K562 (cell line): ENCODE results near the gene PRR15L. TPM values are rescaled to one million over a fixed set of nuclear protein-coding genes. Genes with fewer than 3 reads are reported as not detected.
A peak's percentile ranks its signal among the peaks of the same experiment; 100 is the strongest.

Experiments used
- ATAC-seq: fragments of 200-7000 bp; cut with Tn5 transposase; 3 replicates; pipeline ENCODE4 v1.9.1; 2020; ENCODE audit warnings: moderate library complexity
- BruUV-seq: library from RNA; stranded (reverse); fragments of 400-500 nt; replicated peaks from 2 replicates; lab custom pipeline; 2021; lab: Mats Ljungman, UMichigan
- CTCF ChIA-PET: fragments of 300-600 bp; formaldehyde crosslinking; extraction: SDS; loops from one replicate; lab custom pipeline; 2021; ENCODE audit warnings: low intra/inter-chr PET ratio; lab: Yijun Ruan, JAX
- POLR2A ChIA-PET: fragments of 300-600, 350-650 bp; sonication (Branson Sonifier 250); formaldehyde crosslinking; extraction: SDS; loops from one replicate; lab custom pipeline; 2021; ENCODE audit warnings: antibody characterized with exemption, inconsistent platforms; lab: Yijun Ruan, JAX
- DNase-seq, 4 experiments: peaks; one replicate each; pipeline versions ENCODE4 v3.0.0 to v3.0.0-alpha.2; 2011 to 2018; ENCODE audit warnings: low spot score in 3 of 4, mixed read lengths in 3 of 4; ENCODE audit errors: extremely low read depth in 1 of 4
- FAIRE-seq: peaks from 2 replicates; lab custom pipeline; 2011; peaks lifted over from hg19 to GRCh38; lab: Jason Lieb, UNC
- H2AFZ ChIP-seq: 2 replicates; pipeline ENCODE4 v1.6.0; 2011; ENCODE audit warnings: low read depth, low read length, control low read depth, inconsistent platforms
- H3K27ac ChIP-seq: fragments of 200-600 bp; 3 replicates; pipeline ENCODE4 v1.8.0; 2011; ENCODE audit warnings: low read depth, mild to moderate bottlenecking, control low read depth, inconsistent platforms, low read length, moderate library complexity, mixed read lengths; ENCODE audit errors: extremely low read depth
- H3K27me3 ChIP-seq, 2 experiments: fragments of 300-600 bp in 1 of 2; 2 replicates in 1 of 2; 3 replicates in 1 of 2; pipeline versions ENCODE4 v1.6.0 to v1.8.0; 2011; ENCODE audit warnings: inconsistent platforms in 2 of 2, low read length in 2 of 2, mild to moderate bottlenecking in 1 of 2, mixed read lengths in 1 of 2, moderate library complexity in 1 of 2; ENCODE audit not compliant: control insufficient read depth in 2 of 2, insufficient read depth in 2 of 2
- H3K36me3 ChIP-seq: fragments of 300-600 bp; 3 replicates; pipeline ENCODE4 v1.8.0; 2011; ENCODE audit warnings: mild to moderate bottlenecking, low read length, inconsistent platforms; ENCODE audit not compliant: control insufficient read depth, insufficient read depth
- H3K4me1 ChIP-seq, 2 experiments: fragments of 200-600 bp in 1 of 2; replicated peaks in 1 of 2; 2 replicates in 1 of 2; 3 replicates in 1 of 2; pipeline versions ENCODE4 v1.5.1 to v1.8.0; 2011; ENCODE audit warnings: inconsistent platforms in 2 of 2, low read length in 2 of 2, mild to moderate bottlenecking in 1 of 2, mixed read lengths in 1 of 2, moderate library complexity in 1 of 2; ENCODE audit not compliant: control insufficient read depth in 2 of 2, insufficient read depth in 2 of 2
- H3K4me2 ChIP-seq: 2 replicates; pipeline ENCODE4 v1.6.1; 2011; ENCODE audit warnings: low read length, control low read depth, inconsistent platforms, mixed read lengths; ENCODE audit not compliant: insufficient read depth
- H3K4me3 ChIP-seq: fragments of 200-600 bp; sonication (generic), shearing (Covaris generic); 2 replicates; pipeline ENCODE4 v1.5.1; 2016; ENCODE audit warnings: control low read depth, inconsistent platforms
- H3K79me2 ChIP-seq: fragments of 200-600 bp; 3 replicates; pipeline ENCODE4 v1.8.0; 2011; ENCODE audit warnings: low read length, inconsistent platforms; ENCODE audit not compliant: control insufficient read depth, insufficient read depth
- H3K9ac ChIP-seq, 2 experiments: 2 replicates each; pipeline versions ENCODE4 v1.6.0 to v1.6.1; 2011; ENCODE audit warnings: low read depth in 2 of 2, low read length in 2 of 2, control low read depth in 1 of 2, inconsistent platforms in 1 of 2, mild to moderate bottlenecking in 1 of 2, mixed read lengths in 1 of 2; ENCODE audit not compliant: insufficient read depth in 1 of 2
- H3K9me1 ChIP-seq: one replicate; pipeline ENCODE4 v1.6.0; 2011; ENCODE audit warnings: inconsistent platforms, mild to moderate bottlenecking, low read length, moderate library complexity; ENCODE audit not compliant: control insufficient read depth, insufficient read depth
- H3K9me3 ChIP-seq: replicated peaks from 2 replicates; pipeline ENCODE4 v1.5.1; 2011; ENCODE audit warnings: low read depth, low read length, inconsistent platforms; ENCODE audit not compliant: control insufficient read depth, insufficient read depth
- H4K20me1 ChIP-seq: replicated peaks from 2 replicates; pipeline ENCODE4 v1.6.1; 2011; ENCODE audit warnings: low read length, inconsistent platforms, mixed read lengths; ENCODE audit not compliant: control insufficient read depth, insufficient read depth
- FOXK2 ChIP-seq, 2 experiments: fragments of 450-650 bp; IDR thresholded peaks in 1 of 2; conservative IDR thresholded peaks in 1 of 2; 2 replicates each; pipeline ENCODE4 v1.6.1; 2016; ENCODE audit warnings: low read depth in 2 of 2, mild to moderate bottlenecking in 1 of 2
- GTF2E2 ChIP-seq: fragments of 200-800 bp; sonication (Bioruptor generic); IDR thresholded peaks from 2 replicates; pipeline ENCODE4 v1.6.1; 2016; ENCODE audit warnings: missing genetic modification characterization, missing compliant biosample characterization
- KLF13 ChIP-seq: fragments of 450-650 bp; IDR thresholded peaks from 2 replicates; pipeline ENCODE4 v1.6.1; 2016; ENCODE audit warnings: missing genetic modification characterization, low read depth, mild to moderate bottlenecking, missing compliant biosample characterization, moderate library complexity, borderline replicate concordance
- MCM7 ChIP-seq, 2 experiments: fragments of 450-650 bp; IDR thresholded peaks; 2 replicates each; pipeline ENCODE4 v1.6.1; 2016 to 2018
- PCBP1 ChIP-seq: fragments of 200-400 bp; formaldehyde crosslinking; IDR thresholded peaks from 2 replicates; pipeline ENCODE4 v1.6.1; 2018; ENCODE audit warnings: mild to moderate bottlenecking, low read depth, low read length; ENCODE audit not compliant: poor library complexity, severe bottlenecking
- PHF8 ChIP-seq: fragments of 200-600 bp; sonication (generic); IDR thresholded peaks from 2 replicates; pipeline ENCODE4 v1.6.1; 2012; ENCODE audit warnings: mixed run types, mild to moderate bottlenecking, inconsistent platforms, low read length, moderate library complexity, borderline replicate concordance
- POLR3A ChIP-seq: IDR thresholded peaks from 2 replicates; pipeline ENCODE4 v1.6.1; 2011; ENCODE audit warnings: borderline replicate concordance, mild to moderate bottlenecking, moderate library complexity; ENCODE audit not compliant: insufficient read length, insufficient read depth; ENCODE audit errors: extremely low read depth
- ZFPM2 ChIP-seq: fragments of 250-450 bp; sonication (Bioruptor Pico); IDR thresholded peaks from 2 replicates; pipeline ENCODE4 v1.5.1; 2022; ENCODE audit warnings: mild to moderate bottlenecking
- ZNF146 ChIP-seq: IDR thresholded peaks from one replicate; pipeline ENCODE4 v1.6.1; 2018; ENCODE audit warnings: missing compliant biosample characterization; ENCODE audit not compliant: unreplicated experiment
- ZNF354B ChIP-seq: fragments of 250-450 bp; sonication (Bioruptor Pico); IDR thresholded peaks from 2 replicates; pipeline ENCODE4 v1.4.0; 2020
- ZNF586 ChIP-seq: fragments of 450-650 bp; formaldehyde crosslinking; conservative IDR thresholded peaks from 2 replicates; pipeline ENCODE4 v1.4.0; 2020; ENCODE audit warnings: mild to moderate bottlenecking, moderate library complexity
- WGBS: fragments of 100-300 bp; shearing (Covaris generic); methylation state at CpG from one replicate; pipeline ENCODE4 v1.1.6; 2016; ENCODE audit warnings: low coverage, mixed read lengths; ENCODE audit not compliant: insufficient coverage; ENCODE audit errors: missing lambda C conversion rate; 5-methylcytosine and 5-hydroxymethylcytosine counted together
- in situ Hi-C: fragments of 300-500 bp; cut with MboI; formaldehyde crosslinking; loops from 4 replicates; pipeline ENCODE4 v1.15.0; 2018; ENCODE audit warnings: inconsistent platforms, mixed read lengths
- intact Hi-C: fragments of 100-400 bp; cut with micrococcal nuclease; formaldehyde crosslinking; loops from 2 replicates; pipeline ENCODE4 v1.14.2; 2022
- polyA plus RNA-seq, 8 experiments: library from polyadenylated mRNA; depleted of rRNA in 4 of 8; stranded (reverse) in 5 of 8; unstranded in 3 of 8; fragments of >200 nt; fragmentation: Nextera tagmentation in 2 of 8; fragmentation: Illumina TruSeq in 1 of 8; extraction: Ambion mirVana in 2 of 8; extraction: Trizol in 1 of 8; gene quantifications; 2 replicates each; pipeline versions ENCODE4 v1.2.1 to v1.2.3, GENCODE V29; 2011 to 2014; ENCODE audit warnings: inconsistent platforms in 1 of 8, missing spikeins in 1 of 8
- total RNA-seq, 7 experiments: library from RNA; depleted of rRNA in 6 of 7; stranded (reverse); fragments of >200 nt in 6 of 7; fragmentation: Illumina TruSeq in 2 of 7; extraction: Trizol in 2 of 7; gene quantifications; 2 replicates each; pipeline versions ENCODE4 v1.2.1 to v1.2.3, GENCODE V29; 2011 to 2021; ENCODE audit warnings: low replicate concordance in 1 of 7
- TF ChIP-seq, protein P1 (sequence below): fragments of 200-800 bp; sonication (Bioruptor generic); IDR thresholded peaks from 2 replicates; pipeline ENCODE4 v1.6.1; 2017; ENCODE audit warnings: missing genetic modification characterization, missing compliant biosample characterization
- TF ChIP-seq, protein P2 (sequence below): fragments of 450-650 bp; IDR thresholded peaks from 2 replicates; pipeline ENCODE4 v1.6.1; 2016; ENCODE audit warnings: antibody characterized with exemption
- TF ChIP-seq, protein P3 (sequence below): fragments of 250-450 bp; sonication (Bioruptor Pico); IDR thresholded peaks from 2 replicates; pipeline ENCODE4 v1.8.0; 2022; ENCODE audit warnings: moderate library complexity, mild to moderate bottlenecking, inconsistent platforms
- TF ChIP-seq, protein P4 (sequence below): fragments of 450-650 bp; formaldehyde crosslinking; IDR thresholded peaks from 2 replicates; pipeline ENCODE4 v1.4.0; 2020; ENCODE audit warnings: mild to moderate bottlenecking, moderate library complexity

Gene PRR15L
- total and polyA plus RNA-seq, 9 of the 15 experiments (the other 6 are each of a cell fraction or from before 2014, with no cell fraction given) = 0.03 TPM; not detected in 8

DNA sequence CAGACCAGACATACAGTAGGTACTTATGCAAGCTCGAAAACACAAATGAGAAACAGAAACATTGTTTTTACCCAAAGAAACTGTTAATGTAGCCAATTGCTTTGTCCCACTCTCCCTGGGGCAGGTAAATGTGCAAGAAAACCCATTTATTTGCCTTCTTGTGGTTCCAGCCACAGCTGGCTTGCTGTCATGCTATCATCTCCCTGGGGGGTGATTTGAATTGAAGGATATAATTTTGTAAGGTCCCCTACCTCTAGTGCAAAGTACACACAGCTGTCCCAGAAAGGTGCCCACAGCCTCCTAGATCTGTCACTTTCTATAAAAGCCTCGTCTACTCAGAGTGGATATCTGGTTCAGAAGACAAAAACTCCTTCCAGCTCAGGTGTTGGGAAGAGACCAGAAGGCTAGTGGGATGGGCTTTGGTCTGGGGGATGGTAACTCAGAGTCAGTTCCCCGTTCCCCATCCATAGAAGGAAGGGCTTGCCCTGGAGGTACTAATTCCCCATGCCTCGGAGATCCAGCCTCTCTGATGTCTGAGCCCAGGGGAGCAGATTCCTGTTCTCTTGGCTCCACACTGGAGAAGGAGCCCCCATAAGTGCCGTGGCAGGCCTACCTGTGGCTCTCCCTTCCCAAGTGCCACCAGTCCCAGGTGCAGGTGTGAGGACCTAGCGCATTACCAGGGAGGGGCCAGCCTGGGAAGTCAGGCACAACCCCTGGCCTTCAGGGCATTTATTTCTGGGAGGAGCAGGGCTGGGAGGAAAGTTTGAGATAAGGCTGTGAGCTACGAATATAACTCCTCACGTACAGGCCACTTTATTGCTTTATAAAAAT is 2.4 kb upstream of the PRR15L start:
- Histone ChIP-seq H3K4me1 (peaks cover 10 to 19% of the 10 kb centered on the region in 2 experiments), H2AFZ (no peak overlapping the region), H3K36me3 (no peaks in the 10 kb centered on the region), H3K27me3 (no peaks in the 10 kb centered on the region; a peak in 1 of 5 replicates), H4K20me1 (no peaks in the 10 kb centered on the region), H3K9ac (peak overlapping the region in 1 of 2 experiments; percentile 50; a peak in 2 of 4 replicates), H3K79me2 (no peaks in the 10 kb centered on the region), H3K9me3 (no peaks in the 10 kb centered on the region), H3K4me3 (no peak overlapping the region), H3K9me1 (no peaks in the 10 kb centered on the region), H3K4me2 (no peak overlapping the region), H3K27ac (no peak overlapping the region)
- no TSS peak for BruUV-seq
- DNase-seq (no peak), ATAC-seq (peak; percentile 31; the same call in 1 of the 3 replicates), FAIRE-seq (no peak)
- 18% methylated on average over 8 of the region's 8 CpGs for WGBS
- CTCF ChIA-PET = no interaction called here
- in situ Hi-C loops = no loop called here
- POLR2A ChIA-PET = interaction anchor here (0.6 to 3.1 kb wide), 6 partner anchors 10 to 129 kb away, joined by 3 to 14 read pairs (median 3); partner anchors contain the start of genes LRRC46 and MRPL10
- intact Hi-C loops = no loop called here
- TF ChIP-seq KLF13 (tag) (no peak), GTF2E2 (tag) (no peak), PCBP1 (no peak), MCM7 (IDR thresholded peaks at IDR 0.05) (no peak), ZFPM2 (CRISPR knock-in tag) (no peak), POLR3A (no peak), ZNF586 (no peak), FOXK2 (conservative IDR thresholded peaks at IDR 0.05 in 1 of 2, IDR thresholded peaks at IDR 0.05 in 1 of 2; ENCODE audit: low read depth in 2 of 2) (no peak), ZNF354B (no peak), PHF8 (no peak), ZNF146 (CRISPR knock-in tag) (no peak)
- TF ChIP-seq, protein P1, sequence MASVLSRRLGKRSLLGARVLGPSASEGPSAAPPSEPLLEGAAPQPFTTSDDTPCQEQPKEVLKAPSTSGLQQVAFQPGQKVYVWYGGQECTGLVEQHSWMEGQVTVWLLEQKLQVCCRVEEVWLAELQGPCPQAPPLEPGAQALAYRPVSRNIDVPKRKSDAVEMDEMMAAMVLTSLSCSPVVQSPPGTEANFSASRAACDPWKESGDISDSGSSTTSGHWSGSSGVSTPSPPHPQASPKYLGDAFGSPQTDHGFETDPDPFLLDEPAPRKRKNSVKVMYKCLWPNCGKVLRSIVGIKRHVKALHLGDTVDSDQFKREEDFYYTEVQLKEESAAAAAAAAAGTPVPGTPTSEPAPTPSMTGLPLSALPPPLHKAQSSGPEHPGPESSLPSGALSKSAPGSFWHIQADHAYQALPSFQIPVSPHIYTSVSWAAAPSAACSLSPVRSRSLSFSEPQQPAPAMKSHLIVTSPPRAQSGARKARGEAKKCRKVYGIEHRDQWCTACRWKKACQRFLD (CRISPR knock-in tag) = no peak
- TF ChIP-seq, protein P2, sequence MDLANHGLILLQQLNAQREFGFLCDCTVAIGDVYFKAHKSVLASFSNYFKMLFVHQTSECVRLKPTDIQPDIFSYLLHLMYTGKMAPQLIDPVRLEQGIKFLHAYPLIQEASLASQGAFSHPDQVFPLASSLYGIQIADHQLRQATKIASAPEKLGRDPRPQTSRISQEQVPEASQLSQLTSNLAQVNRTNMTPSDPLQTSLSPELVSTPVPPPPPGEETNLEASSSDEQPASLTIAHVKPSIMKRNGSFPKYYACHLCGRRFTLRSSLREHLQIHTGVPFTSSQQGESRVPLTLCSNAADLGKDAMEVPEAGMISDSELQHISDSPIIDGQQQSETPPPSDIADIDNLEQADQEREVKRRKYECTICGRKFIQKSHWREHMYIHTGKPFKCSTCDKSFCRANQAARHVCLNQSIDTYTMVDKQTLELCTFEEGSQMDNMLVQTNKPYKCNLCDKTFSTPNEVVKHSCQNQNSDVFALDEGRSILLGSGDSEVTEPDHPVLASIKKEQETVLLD = no peak
- TF ChIP-seq, protein P3, sequence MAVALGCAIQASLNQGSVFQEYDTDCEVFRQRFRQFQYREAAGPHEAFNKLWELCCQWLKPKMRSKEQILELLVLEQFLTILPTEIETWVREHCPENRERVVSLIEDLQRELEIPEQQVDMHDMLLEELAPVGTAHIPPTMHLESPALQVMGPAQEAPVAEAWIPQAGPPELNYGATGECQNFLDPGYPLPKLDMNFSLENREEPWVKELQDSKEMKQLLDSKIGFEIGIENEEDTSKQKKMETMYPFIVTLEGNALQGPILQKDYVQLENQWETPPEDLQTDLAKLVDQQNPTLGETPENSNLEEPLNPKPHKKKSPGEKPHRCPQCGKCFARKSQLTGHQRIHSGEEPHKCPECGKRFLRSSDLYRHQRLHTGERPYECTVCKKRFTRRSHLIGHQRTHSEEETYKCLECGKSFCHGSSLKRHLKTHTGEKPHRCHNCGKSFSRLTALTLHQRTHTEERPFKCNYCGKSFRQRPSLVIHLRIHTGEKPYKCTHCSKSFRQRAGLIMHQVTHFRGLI (CRISPR knock-in tag) = no peak
- TF ChIP-seq, protein P4, sequence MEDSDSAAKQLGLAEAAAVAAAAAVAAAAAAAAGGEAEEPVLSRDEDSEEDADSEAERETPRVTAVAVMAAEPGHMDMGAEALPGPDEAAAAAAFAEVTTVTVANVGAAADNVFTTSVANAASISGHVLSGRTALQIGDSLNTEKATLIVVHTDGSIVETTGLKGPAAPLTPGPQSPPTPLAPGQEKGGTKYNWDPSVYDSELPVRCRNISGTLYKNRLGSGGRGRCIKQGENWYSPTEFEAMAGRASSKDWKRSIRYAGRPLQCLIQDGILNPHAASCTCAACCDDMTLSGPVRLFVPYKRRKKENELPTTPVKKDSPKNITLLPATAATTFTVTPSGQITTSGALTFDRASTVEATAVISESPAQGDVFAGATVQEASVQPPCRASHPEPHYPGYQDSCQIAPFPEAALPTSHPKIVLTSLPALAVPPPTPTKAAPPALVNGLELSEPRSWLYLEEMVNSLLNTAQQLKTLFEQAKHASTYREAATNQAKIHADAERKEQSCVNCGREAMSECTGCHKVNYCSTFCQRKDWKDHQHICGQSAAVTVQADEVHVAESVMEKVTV (CRISPR knock-in tag) = no peak
